ENCODE data around the gene CEACAM18.
"Not testable (repeated sequence)": the region's sequence is repeated elsewhere in the genome, so short reads cannot be mapped to it uniquely, and the experiment has no call there.

CEACAM18 gene

GRCh38 chr19:51478381-51479234 lies at the start of gene CEACAM18:
Gene CEACAM18 (plus strand): TSS chr19:51478539.
- no peak for DNase-seq

- DNase-seq, result no peak
Measured at GRCh38 chr19:51430221-51430620, 48.1 kb upstream of the CEACAM18 start.

- DNase-seq, result no peak
Measured at GRCh38 chr19:51431124-51431523, 47.2 kb upstream of the CEACAM18 start.

GRCh38 chr19:51433043-51433442 lies 45.3 kb upstream of the CEACAM18 start:
- no peak for DNase-seq

DNA sequence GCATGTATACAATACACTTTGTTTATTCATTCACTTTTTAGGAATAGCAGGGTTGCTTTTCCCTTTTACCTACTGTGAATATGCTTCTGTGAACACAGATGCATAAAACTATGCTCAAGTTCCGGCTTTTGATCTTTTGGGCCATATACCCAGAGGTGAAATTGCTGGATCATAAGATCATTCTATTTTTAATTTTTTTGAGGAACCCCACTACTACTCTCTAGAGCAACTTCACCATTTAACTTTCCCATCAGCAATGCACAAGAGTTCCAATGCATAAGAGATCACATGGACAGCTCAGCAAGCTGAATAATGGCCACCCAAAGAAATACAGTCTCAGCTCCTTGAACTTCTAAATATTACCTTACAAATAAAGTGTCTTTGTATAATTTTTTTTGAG lies 43.9 kb upstream of the CEACAM18 start:
- no peak for DNase-seq

- no peak for DNase-seq
Measured at GRCh38 chr19:51439021-51439465, 39.3 kb upstream of the CEACAM18 start.

- DNase-seq, result no peak
Measured at GRCh38 chr19:51440052-51440451, 38.3 kb upstream of the CEACAM18 start.

GRCh38 chr19:51440846-51441409 lies 37.4 kb upstream of the CEACAM18 start:
- DNase-seq, result no peak

DNA sequence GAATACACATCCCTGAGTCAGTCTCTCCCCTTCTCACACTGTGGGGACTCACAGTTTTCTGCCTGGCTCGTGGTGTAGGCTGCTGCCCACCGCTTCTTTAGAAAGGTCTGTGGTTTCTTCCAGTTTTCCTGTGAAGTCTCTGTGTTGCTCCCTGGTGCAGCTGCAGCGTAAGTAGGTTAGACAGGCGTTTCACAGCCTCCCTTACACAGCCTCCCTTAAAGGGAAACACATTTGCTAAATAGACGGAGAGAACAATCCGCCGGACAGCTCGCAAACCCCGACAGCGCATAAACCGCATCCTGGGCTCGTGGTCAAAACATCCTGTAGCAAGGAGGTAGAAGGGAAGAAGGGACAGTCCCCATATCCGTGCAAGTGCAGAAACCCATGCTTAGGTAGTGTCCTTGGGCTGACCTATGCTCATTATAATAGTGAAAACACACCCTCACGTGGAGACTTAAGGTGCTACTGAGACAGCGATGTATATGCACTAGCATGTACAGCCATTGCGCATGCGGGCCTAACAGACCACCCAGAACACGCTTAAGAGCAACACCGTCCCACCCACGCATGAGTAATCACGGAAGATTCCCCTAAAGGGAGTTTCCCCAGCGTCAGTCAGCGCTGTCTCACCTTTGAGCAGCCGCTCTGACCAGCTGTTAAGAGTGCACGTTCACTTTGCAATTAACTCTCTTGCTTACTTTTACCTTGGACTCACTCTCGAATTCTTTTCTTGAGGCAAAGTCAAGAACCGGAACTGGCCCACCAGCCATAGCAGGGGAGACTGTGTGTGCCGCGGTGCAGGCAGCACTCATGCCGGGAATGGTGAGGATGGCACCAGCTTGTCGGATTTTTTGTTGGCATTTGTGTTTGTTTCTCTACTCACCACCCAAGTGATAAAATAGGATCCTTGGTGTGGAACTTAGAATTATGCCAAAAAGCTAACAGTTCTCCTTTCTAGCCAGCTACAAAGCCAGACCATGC lies 36.6 kb upstream of the CEACAM18 start:
- no peak for DNase-seq

DNA sequence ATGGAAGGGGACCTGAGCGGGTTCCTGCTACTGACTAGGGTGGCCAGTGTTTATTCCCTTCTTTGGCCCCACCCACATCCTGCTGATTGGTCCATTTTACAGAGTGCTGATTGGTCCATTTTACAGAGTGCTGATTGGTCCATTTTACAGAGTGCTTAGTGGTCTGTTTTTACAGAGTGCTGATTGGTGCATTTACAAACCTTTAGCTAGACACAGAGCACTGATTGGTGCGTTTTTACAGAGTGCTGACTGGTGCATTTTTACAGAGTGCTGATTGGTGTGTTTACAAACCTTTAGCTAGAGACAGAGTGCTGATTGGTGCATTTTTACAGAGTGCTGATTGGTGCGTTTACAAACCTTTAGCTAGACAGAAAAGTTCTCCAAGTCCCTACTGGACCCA lies 30.8 kb upstream of the CEACAM18 start:
- not testable (repeated sequence) for DNase-seq

DNA sequence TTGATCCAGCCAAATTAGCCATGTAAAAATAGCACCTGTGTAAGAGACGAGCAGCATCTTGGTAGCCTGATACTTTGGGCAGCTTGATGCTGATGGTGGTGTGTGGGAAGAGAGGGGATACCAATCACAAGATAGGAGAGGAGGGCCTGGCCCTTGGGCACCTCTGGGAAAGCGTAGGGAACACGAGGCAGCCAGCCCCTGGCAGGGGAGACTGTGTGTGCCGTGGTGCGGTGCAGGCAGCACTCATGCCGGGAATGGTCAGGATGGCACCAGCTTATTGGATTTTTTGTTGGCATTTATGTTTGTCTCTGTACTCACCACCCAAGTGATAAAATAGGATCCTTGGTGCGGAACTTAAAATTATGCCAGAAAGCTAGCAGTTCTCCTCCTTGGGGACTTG lies 30.3 kb upstream of the CEACAM18 start:
- DNase-seq, result no peak

DNA sequence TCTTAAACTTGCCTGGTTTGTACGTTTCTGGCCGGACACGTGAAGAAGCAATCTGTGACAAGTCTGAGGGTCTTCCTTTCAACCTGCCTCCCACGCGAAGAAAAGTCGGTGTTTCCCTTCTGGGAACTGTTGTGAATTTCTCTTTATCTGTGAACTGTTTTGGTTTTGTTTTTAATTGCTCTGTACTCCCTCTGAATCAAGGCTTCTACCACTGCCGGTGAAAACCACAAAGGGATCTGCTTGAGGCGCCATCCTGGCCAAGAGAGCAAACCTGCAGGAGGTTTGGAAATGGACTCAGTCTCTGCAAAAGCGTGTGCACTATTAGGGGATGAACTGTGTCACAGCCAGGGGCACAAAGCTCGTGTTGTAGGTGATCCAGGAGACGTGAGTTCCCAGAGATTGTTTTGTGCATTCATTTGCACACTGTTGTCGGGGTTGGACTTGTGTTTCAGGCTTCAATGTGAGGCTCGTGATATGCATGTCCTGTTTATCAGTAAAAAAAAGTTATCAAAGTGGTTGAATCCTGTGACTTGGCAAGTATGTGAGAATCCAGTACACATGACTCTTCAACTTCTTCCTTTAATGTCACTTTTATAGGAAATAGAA lies 29.8 kb upstream of the CEACAM18 start:
- no peak for DNase-seq

DNA sequence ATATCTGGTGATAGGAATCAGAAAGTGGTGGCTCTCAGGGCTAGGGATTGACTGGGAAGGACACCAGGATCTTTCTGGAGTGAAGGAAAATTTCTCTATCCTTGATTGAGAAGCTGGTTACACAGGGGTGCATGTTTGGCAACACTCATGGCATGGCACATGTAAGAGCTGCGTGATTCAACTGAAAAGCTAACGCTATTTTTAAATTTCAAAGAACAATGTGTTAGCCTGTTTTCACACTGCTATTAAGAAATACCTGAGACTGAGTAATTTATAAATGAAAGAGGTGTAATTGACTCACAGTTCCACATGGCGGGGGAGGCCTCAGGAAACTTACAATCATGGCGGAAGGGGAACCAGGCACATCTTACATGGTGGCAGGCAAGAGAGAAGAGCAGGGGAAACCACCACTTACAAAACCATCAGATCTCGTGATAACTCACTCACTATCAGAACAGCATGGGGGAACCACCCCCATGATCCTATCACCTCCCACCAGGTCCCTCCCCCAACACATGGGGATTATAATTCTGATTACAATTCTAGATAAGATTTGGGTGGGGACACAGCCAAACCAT lies 27.5 kb upstream of the CEACAM18 start:
- DNase-seq, result no peak

DNA sequence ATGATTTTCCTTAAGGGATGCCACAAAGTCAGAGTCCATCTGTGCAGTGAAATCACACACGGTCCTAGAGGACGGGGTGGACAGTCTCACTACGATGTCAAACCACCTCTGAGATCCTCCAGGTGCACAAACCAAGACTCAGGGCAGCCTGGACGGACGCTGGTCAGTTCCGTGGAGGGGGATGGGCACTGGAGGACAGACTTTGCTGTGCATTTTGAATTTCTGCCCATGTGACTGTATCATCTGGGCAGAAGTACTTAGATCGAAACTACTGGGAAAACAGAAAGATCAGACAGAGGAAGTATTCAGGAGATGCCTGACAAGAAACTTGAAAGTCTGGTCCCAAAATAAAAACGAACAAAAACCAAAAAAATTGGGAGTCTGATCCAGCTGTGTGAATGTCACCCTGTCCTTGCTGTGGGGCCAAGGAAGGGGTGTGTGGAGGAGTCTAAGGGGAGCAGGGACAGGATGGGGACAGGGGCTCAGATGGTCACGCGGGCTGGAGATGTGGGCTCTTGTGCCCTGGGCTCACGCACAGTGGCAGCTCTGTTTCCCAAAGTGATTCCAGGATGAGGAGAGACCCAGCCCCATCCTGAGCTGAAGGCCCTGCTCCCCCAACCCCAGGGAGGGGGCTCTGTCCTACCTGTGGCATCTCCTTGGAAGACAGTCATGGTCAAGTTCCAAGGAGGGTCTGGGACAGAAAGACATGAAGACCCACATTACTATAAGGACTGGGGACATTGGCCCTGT lies 21.6 kb upstream of the CEACAM18 start:
- no peak for DNase-seq

- DNase-seq, result no peak
Measured at GRCh38 chr19:51457351-51458013, 20.9 kb upstream of the CEACAM18 start.

DNA sequence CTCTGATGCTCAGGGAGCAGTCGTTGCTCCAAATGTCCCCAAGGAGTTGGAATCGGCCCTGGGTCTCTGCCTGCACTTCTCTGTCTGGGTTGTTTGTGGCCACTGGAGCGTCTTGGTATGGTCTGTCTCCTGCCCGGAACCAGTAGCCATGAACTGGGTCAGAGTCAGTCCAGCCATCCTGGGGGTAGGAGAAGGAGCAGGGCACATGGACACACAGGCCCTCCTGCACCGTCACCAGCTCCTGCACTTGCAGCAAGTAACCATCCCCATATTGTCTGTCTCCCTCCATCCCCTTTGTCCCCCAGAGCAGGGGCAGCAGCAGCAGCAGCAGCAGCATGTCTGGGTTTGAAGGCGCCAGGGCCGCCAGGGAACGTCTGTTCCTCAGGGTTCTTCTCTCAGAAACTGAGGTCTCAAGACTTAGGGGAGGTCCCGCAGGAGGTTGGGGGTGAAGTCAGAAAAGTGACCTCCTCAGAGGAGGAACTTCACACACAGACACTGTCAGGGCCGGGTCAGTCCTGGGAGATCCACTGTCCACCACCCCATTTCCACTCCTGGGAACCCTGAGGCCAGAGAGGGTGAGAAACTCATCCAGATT lies 20.2 kb upstream of the CEACAM18 start, which contains the start of gene SIGLEC8:
SIGLEC8 (minus strand) TSS at position 404 of the 595 bp plus-strand sequence; CDS start at position 337, 67 bp downstream.
- DNase-seq, result no peak

GRCh38 chr19:51458899-51459505 lies 19.3 kb upstream of the CEACAM18 start:
- DNase-seq, result no peak

DNA sequence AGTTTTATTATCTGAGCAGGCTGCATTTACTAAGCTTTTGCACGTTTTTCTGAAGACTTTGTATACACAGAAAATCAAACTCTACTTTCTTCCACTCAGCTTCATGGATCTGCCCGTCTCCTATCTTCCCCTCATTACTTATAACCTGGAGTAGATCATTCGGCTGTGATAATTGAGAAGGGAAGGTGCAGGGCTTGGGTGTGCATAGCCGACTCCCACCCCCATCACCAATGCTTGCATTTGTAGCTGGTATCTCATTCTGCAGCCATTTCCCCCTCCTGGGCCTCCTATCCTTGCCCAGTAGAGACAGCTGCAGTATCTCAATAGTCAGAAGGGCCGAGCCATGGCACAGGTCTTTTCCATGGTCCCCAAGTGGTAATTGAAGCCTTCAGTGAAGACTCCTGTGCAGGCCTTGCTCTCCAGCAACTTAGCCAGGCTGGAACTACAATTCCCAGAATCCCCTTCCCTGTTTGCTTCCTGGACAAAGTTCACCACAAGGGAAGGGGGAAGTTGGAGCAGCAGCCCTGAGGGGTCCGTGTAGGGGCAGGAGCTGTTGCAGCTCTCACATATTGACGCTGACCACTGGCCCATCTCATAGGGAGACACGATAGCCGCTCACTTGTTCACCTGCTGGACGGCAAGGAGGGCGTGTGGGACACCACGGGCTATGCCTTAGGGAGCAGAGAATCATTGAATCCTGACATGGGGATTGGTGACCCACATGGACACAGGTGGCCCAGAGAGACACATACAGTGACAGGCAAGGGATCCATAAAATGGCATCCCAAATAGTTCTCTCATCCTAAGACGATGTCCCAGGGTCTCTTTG lies 18.0 kb upstream of the CEACAM18 start:
- no peak for DNase-seq

DNA sequence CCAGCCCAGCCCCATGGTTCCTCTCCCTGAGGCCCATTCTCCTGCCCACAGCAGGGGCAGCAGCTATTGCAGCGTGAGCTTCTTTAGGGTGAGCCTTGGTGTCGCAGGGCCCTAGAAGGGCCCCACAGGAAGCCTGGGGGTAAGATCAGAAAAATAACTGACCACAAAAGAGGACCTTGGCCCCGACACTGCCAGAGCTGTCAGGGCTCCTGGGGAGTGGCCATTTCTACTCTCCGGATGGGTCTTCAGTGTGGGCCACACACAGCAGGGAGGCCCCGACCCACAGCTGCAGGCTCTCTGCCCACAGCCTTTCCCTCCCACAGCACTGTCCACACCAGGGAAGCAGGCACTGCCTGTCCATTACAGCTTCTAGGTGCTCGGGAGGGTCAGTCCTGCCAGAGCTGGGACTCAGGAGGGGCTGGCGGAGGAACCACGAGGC lies 16.6 kb upstream of the CEACAM18 start:
- no peak for DNase-seq

Measured in NCI-H2227 treated with DMSO at 0.1 percent for 48 hours (cell line).